Measurements from ENCODE around the gene MAN1A1.

The MAN1A1 gene

GRCh38 chr6:119243657-119244056 lies 105.9 kb downstream of the MAN1A1 start:
- H2AFZ ChIP-seq (ENCODE audit: low read length), result no peak overlapping the region
- no peaks in the 10 kb centered on the region for H3K9me2 ChIP-seq (replicated peaks; ENCODE audit: low read depth, low read length)
- no peaks in the 10 kb centered on the region for H4K20me1 ChIP-seq (ENCODE audit: insufficient read depth, low read length, poor library complexity, severe bottlenecking)
- no peaks in the 10 kb centered on the region for H3F3A ChIP-seq (ENCODE audit: low read depth)
- no peaks in the 10 kb centered on the region for H3K4me1 ChIP-seq (ENCODE audit: insufficient read depth, low read length, poor library complexity, severe bottlenecking)
- TF ChIP-seq CTCF (conservative IDR thresholded peaks at IDR 0.05; ENCODE audit: low read length) (no peak), EZH2phosphoT487 (IDR thresholded peaks at IDR 0.05; ENCODE audit: borderline replicate concordance) (no peak)
- H3K9ac ChIP-seq (ENCODE audit: low read depth, low read length, poor library complexity, severe bottlenecking), result no peak overlapping the region
- no peaks in the 10 kb centered on the region for H3K9me3 ChIP-seq (ENCODE audit: insufficient read depth, low read depth, low read length)
- H3K79me2 ChIP-seq (ENCODE audit: insufficient read depth, low read length), result no peaks in the 10 kb centered on the region
- H3K36me3 ChIP-seq (ENCODE audit: insufficient read depth, low read length), result peaks cover 19% of the 10 kb centered on the region; the same call in 1 of the 2 replicates
- no peaks in the 10 kb centered on the region for H3K27me3 ChIP-seq (ENCODE audit: insufficient read depth, low read length, poor library complexity, severe bottlenecking)
- no peak overlapping the region for H3K4me2 ChIP-seq (ENCODE audit: low read depth, low read length, poor library complexity, severe bottlenecking)
- no peak overlapping the region for H3K4me3 ChIP-seq (ENCODE audit: low read length, poor library complexity, severe bottlenecking)

- Histone ChIP-seq H2AFZ (ENCODE audit: low read length) (no peak overlapping the region), H3K79me2 (ENCODE audit: insufficient read depth, low read length) (no peaks in the 10 kb centered on the region), H3K9ac (ENCODE audit: low read depth, low read length, poor library complexity, severe bottlenecking) (no peak overlapping the region), H3K9me2 (replicated peaks; ENCODE audit: low read depth, low read length) (no peaks in the 10 kb centered on the region), H3K4me2 (ENCODE audit: low read depth, low read length, poor library complexity, severe bottlenecking) (no peak overlapping the region), H3K4me1 (ENCODE audit: insufficient read depth, low read length, poor library complexity, severe bottlenecking) (no peaks in the 10 kb centered on the region), H3K9me3 (ENCODE audit: insufficient read depth, low read depth, low read length) (no peaks in the 10 kb centered on the region), H3K36me3 (ENCODE audit: insufficient read depth, low read length) (peaks cover 19% of the 10 kb centered on the region; the same call in 1 of the 2 replicates), H3F3A (ENCODE audit: low read depth) (no peaks in the 10 kb centered on the region), H4K20me1 (ENCODE audit: insufficient read depth, low read length, poor library complexity, severe bottlenecking) (no peaks in the 10 kb centered on the region), H3K4me3 (ENCODE audit: low read length, poor library complexity, severe bottlenecking) (no peak overlapping the region), H3K27me3 (ENCODE audit: insufficient read depth, low read length, poor library complexity, severe bottlenecking) (no peaks in the 10 kb centered on the region)
- no peak for TF ChIP-seq EZH2phosphoT487 (IDR thresholded peaks at IDR 0.05; ENCODE audit: borderline replicate concordance)
- TF ChIP-seq CTCF (conservative IDR thresholded peaks at IDR 0.05; ENCODE audit: low read length), result no peak
These were observed 106.5 kb downstream of the MAN1A1 start for GRCh38 chr6:119243037-119243436.

- Histone ChIP-seq H3K9me2 (replicated peaks; ENCODE audit: low read depth, low read length) (no peaks in the 10 kb centered on the region), H3K36me3 (ENCODE audit: insufficient read depth, low read length) (peaks cover 8% of the 10 kb centered on the region; the same call in 1 of the 2 replicates), H3K9ac (ENCODE audit: low read depth, low read length, poor library complexity, severe bottlenecking) (no peak overlapping the region), H3K4me1 (ENCODE audit: insufficient read depth, low read length, poor library complexity, severe bottlenecking) (no peaks in the 10 kb centered on the region), H3K27me3 (ENCODE audit: insufficient read depth, low read length, poor library complexity, severe bottlenecking) (no peaks in the 10 kb centered on the region), H3K4me3 (ENCODE audit: low read length, poor library complexity, severe bottlenecking) (no peak overlapping the region), H2AFZ (ENCODE audit: low read length) (no peak overlapping the region), H3K79me2 (ENCODE audit: insufficient read depth, low read length) (no peaks in the 10 kb centered on the region), H3K9me3 (ENCODE audit: insufficient read depth, low read depth, low read length) (no peaks in the 10 kb centered on the region), H4K20me1 (ENCODE audit: insufficient read depth, low read length, poor library complexity, severe bottlenecking) (no peaks in the 10 kb centered on the region), H3K4me2 (ENCODE audit: low read depth, low read length, poor library complexity, severe bottlenecking) (no peak overlapping the region), H3F3A (ENCODE audit: low read depth) (no peaks in the 10 kb centered on the region)
- no peak for TF ChIP-seq EZH2phosphoT487 (IDR thresholded peaks at IDR 0.05; ENCODE audit: borderline replicate concordance)
- no peak for TF ChIP-seq CTCF (conservative IDR thresholded peaks at IDR 0.05; ENCODE audit: low read length)
These were observed 107.8 kb downstream of the MAN1A1 start for GRCh38 chr6:119241540-119242309.

Data from Loucy (cell line).